ENCODE results near the gene SOX9.

Gene SOX9

DNA sequence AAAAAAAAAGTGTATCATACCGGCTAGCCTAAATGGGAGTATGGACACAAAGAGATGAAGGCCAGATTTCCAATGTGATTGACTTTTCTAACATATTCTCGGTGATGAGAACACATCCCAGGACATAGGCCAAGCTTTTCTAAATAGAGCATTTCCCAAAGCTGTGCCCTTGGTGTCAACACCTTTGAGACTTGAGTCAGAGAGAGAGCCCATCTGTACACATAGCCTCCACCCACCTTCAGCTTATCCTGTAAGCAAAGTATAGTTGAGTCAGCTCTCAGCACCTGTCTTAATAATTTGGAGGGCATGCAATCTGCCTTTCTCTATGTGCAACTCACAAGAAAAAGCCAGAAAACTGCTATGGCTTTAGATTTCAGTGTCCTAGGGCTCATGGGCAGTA lies 42.7 kb downstream of the SOX9 start:
- no peak for DNase-seq

DNA sequence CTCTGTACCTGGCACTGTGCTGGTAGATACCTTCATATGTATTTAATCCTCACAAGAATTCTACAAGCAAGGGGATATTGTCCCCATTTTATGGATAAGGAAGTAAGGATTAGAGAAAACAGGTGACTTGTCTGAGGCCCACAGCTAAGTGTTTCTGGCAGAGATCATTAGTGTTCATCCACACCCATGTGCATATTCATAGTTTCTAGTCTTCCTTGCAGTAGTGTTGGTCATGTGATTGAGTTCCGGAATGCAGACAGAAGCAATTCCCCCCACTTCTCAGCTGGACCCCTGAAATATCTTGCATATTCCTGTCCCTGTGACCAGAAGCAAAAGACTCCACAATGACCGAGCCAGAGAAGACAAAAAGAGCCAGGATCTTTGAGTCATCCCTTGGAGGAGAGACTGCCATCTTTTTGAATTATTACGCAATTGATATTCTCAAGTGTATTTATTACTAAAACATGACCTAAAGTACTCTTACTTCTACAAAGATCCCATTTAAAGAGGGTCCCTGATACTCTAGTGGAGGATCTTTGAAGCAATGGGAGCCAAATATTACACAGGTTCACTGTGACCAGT lies 43.4 kb downstream of the SOX9 start:
- DNase-seq: no peak

DNA sequence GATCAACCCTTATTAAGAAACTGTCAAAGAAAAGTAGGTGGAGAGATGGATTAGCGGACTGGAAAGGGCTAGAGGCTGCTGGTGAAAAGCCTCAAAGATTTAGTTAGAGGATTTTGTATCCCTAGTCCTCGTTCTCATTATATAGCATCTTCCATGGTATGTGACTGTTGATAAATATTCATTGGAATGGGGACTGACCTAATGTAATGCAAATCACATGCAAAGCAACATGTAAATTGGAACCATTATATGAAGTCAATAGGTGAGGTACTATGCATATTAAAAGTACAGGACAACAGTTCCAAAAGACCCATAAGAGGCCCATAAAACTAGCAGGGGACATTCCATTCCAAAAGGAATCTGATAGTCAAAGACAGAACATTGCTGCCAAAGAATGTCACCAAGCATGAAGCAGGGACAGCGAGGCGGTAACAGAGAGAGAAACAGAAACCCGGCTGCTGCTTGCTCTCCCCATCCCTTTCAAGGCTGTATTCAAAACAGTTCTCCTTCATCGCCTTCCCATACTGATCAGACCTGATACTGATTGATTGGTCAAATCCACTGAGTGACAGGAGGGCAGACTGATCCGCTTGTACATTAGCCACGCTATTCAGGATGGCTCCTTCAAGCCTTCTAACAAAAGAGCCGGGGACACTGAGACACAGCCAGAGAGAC lies 44.5 kb downstream of the SOX9 start:
- DNase-seq: no peak

DNA sequence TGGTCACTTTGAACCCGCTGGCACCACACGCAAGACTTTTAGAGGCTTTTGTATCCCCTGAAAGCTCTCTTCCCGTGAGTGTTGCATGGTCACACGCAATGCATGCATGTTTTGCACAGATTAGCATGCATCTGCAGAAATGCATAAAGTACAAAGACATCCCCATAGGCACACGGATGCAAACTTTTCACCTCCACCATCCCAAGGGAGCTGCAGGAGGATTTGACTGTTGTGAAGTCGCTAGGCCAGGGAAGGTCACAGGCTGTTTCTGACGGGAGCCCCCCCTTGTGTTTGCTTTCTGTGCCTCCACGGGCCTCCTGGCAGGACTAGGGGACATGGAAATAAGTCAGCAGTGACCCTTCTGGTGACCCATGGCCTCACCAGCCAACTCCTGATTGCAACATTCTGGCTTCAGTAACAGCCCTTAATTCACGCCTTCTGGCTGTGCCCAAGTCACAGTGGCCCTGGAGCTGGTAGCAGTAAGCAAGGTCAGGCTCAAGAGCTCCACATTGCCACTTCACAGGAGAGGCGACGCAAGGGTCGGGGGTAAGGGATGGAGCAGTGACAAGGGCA lies 45.1 kb downstream of the SOX9 start:
- no peak for DNase-seq

DNA sequence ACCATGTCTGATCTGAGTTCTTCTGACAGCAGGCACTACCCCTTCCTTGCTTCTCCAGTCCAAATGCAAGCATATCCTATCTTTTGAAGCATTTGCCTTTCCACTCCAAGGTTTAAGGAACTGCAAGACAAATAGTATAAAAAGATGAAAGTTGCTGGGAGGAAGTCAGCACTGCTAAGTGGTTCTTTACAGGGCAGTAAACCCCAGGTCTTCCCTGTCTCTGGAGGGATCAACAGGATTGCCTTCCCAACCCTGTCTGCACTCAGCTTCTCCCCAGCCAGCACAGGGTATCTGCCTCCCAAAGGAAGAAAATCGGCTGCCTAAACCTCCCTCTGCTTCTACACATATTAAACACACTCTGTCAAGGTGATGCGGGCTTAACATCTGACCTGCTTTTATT lies 46.8 kb downstream of the SOX9 start:
- DNase-seq: no peak

DNA sequence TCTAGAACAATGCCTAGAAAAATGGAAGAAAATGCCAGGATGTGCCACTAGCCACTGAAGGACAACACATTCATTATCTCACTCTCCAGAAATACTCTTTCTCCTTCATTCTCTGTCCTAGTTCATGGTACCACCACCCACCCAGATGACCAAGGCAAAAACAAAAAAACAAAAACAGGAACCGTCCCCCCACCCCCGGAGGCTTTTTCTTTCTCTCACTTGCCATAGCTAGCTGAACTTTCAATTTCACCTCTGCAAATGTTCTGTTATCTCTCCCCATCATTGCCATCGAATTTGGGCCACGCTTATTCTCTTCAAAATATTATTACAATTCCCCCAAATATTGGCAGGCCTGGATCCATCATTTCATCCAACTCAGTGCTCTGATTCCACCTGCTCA lies 49.0 kb downstream of the SOX9 start:
- no peak for DNase-seq

DNA sequence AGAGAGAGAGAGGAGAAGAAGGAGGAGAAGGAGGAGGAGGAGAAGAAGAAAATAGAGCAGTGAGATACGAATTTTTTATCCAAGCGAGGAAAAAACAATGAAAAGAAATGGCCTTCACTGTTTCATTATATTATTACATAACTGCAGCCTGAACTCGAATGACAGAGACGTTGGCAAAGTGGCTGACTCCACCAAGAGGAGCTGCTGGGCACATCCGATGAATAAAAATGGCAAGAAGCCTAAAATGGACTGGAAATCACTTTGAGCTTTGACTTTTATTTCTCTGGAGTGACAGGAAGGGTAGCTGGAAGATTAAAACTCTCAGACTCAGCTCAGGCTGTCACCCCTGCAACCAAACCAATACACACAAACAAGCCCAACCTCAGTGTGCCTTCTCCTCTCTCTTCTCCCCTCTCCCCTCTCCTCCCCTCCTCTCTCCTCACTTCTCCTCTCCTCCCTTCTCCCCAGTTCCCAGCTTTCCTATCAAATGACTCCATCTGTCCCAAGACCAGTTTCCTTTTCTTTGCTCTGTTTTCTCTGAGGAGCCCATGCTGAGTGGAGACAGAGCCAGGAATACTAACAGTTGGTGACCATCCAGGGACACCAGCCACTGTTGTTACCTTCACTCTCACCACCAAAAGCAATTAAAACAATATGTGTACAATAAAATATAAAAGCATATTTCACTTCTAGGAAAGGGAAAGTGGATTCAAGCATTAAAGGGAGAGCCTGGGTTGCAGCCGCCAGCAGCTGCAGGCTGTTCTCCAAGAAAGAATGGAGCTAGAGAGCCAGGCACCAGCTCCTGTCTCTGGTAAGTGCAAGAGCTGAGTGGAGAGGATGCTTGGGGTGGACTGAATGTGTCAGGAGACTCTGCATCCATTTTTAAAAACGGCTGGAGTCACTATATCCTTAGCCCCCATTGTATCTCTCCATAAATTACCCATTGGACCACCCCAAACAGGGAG lies 51.2 kb downstream of the SOX9 start:
- no peak for DNase-seq

DNA sequence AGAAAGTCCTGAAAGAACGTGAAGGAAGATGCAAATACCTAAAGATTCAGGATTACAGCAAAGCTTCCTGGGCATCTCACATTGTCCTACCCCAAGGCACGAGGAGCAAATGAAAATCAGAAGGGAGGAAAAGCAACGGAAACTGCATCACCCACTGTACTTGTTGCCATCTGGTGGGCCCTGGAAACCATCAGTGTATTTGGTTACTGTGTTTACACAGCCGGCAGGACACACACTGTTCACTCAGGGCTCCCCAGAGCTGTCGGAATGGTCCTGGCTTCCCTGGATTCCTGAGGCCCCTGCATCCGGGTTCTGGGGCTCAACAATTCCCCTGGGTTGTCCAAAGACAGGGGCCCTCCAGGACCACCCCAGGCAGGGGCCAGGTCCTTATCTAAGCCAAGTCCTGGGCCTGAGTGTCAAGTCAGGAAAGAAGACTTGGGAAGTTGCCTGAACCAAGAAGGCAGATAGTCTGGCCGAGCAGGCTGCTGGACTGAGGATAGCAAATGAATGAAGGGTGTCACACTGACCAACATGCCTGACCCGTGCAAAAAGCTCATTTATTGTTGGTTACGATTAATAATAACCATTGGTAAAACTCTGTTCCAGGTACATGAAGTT lies 52.8 kb downstream of the SOX9 start:
- DNase-seq: no peak

DNA sequence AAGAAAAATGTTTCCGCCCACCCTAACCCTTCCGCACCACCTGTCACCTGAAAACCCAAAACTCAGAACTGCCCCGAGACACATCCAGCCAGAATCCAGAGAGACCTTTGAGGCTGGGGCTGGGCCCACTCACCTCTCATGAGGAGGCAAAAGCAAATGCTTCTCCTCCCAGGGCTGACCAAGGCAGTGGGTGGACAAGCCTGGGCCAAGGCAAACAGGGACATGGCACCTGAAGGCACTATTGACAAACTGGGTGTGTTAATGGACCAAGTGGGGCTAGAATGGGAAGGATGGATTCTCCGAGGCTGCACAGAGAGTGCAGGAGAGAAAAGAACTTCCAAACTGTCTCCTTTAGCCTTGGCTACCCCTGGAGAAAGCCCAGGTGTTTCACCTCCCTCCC lies 54.4 kb downstream of the SOX9 start:
- no peak for DNase-seq

Measured in suppressor macrophage treated with lipopolysaccharide for 4 hours (primary cell).